ENCODE results near the gene SPO11.

- TF ChIP-seq GATA2 (IDR thresholded peaks at IDR 0.05; ENCODE audit: low read depth, low read length), result no peak
- no peak for TF ChIP-seq GATA3 (IDR thresholded peaks at IDR 0.05; ENCODE audit: low read depth, low read length)
These were observed 40.0 kb upstream of the SPO11 start for GRCh38 chr20:57289391-57290177.
